ENCODE data around the gene RPLP1. TPM values are rescaled to one million over a fixed set of nuclear protein-coding genes. Genes with fewer than 3 reads are reported as not detected.
A peak's percentile ranks its signal among the peaks of the same experiment; 100 is the strongest.

The RPLP1 gene
- total and polyA plus RNA-seq, 9 of the 15 experiments (the other 6 are each of a cell fraction or from before 2014, with no cell fraction given) = 76.3 to 3,053 (median 847) TPM

- TF ChIP-seq SUPT5H (IDR thresholded peaks at IDR 0.05) = peak; percentile 81
- no peak for TF ChIP-seq SMAD2 (IDR thresholded peaks at IDR 0.05; ENCODE audit: low read depth, low read length)
- TF ChIP-seq MNT (conservative IDR thresholded peaks at IDR 0.05) = peak; percentile 95 to 98
- peak; percentile 83 for TF ChIP-seq BHLHE40 (IDR thresholded peaks at IDR 0.05; ENCODE audit: low read length)
- TF ChIP-seq ZNF146 (CRISPR knock-in tag; IDR thresholded peaks at IDR 0.05; ENCODE audit: unreplicated experiment) = no peak
- TF ChIP-seq RBBP5 (IDR thresholded peaks at IDR 0.05; ENCODE audit: borderline replicate concordance, insufficient read depth, low read length, poor library complexity, severe bottlenecking) = peak; percentile 95
- peak; percentile 50 for TF ChIP-seq POLR2B (IDR thresholded peaks at IDR 0.05; ENCODE audit: low read depth, partially characterized antibody)
- TF ChIP-seq ZNF707 (CRISPR knock-in tag; conservative IDR thresholded peaks at IDR 0.05) = no peak
- no peak for TF ChIP-seq POLR3A (IDR thresholded peaks at IDR 0.05; ENCODE audit: borderline replicate concordance, extremely low read depth, insufficient read depth, insufficient read length)
- TF ChIP-seq, protein P1, sequence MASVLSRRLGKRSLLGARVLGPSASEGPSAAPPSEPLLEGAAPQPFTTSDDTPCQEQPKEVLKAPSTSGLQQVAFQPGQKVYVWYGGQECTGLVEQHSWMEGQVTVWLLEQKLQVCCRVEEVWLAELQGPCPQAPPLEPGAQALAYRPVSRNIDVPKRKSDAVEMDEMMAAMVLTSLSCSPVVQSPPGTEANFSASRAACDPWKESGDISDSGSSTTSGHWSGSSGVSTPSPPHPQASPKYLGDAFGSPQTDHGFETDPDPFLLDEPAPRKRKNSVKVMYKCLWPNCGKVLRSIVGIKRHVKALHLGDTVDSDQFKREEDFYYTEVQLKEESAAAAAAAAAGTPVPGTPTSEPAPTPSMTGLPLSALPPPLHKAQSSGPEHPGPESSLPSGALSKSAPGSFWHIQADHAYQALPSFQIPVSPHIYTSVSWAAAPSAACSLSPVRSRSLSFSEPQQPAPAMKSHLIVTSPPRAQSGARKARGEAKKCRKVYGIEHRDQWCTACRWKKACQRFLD (CRISPR knock-in tag; IDR thresholded peaks at IDR 0.05) = peak; percentile 74; the same call in 1 of the 2 replicates
- no peak for TF ChIP-seq KHSRP (IDR thresholded peaks at IDR 0.05)
- TF ChIP-seq E4F1 (CRISPR knock-in tag; IDR thresholded peaks at IDR 0.05; ENCODE audit: borderline replicate concordance) = no peak
- TF ChIP-seq TAF7 (tag; IDR thresholded peaks at IDR 0.05) = no peak
- peak; percentile 93 for TF ChIP-seq SAP30 (IDR thresholded peaks at IDR 0.05; ENCODE audit: borderline replicate concordance, insufficient read depth, low read depth, low read length, poor library complexity, severe bottlenecking)
- TF ChIP-seq HNRNPLL (IDR thresholded peaks at IDR 0.05; ENCODE audit: low read depth, low read length, poor library complexity, severe bottlenecking) = peak; percentile 97
- peak; percentile 69 for TF ChIP-seq E2F8 (IDR thresholded peaks at IDR 0.05; ENCODE audit: low read depth, partially characterized antibody)
Measured at GRCh38 chr15:69413822-69414700, 38.6 kb upstream of the RPLP1 start, which contains the start of gene KIF23 (continued).

All from K562 (cell line).